Measurements from ENCODE around the gene LPIN1. TPM values are rescaled to one million over a fixed set of nuclear protein-coding genes. Genes with fewer than 3 reads are reported as not detected.

LPIN1 gene
- total RNA-seq, 1 experiment from 2014 or later: 4.4 TPM

- no peak overlapping the region for H3K18ac ChIP-seq (ENCODE audit: insufficient read length, low read depth, low read length)
- H3K9me3 Mint-ChIP-seq: peaks cover 0 to 2% of the 10 kb centered on the region in 2 experiments
- no peak for DNase-seq
Observed at GRCh38 chr2:11837875-11838734, 91.7 kb downstream of the LPIN1 start.

More at GRCh38 chr2:11837875-11838734, 91.7 kb downstream of the LPIN1 start:
- H3K79me1 ChIP-seq (ENCODE audit: insufficient read depth, low read depth, low read length, poor library complexity, severe bottlenecking): no peaks in the 10 kb centered on the region
- no peaks in the 10 kb centered on the region for H3K79me2 ChIP-seq (ENCODE audit: insufficient read depth, low read length)
- H3K4me2 ChIP-seq (ENCODE audit: insufficient read depth, insufficient read length, low read length): no peak overlapping the region
- no peaks in the 10 kb centered on the region for H3K9me3 ChIP-seq (ENCODE audit: control insufficient read depth, low read depth, low read length)
- H2BK5ac ChIP-seq (ENCODE audit: insufficient read length, low read length): peak overlapping the region; percentile 58
- H4K5ac ChIP-seq (ENCODE audit: insufficient read length, low read depth, low read length): no peak overlapping the region
- H3K27ac ChIP-seq (ENCODE audit: insufficient read length, low read depth, low read length): no peak overlapping the region
- H3K27me3 Mint-ChIP-seq (ENCODE audit: low read depth): no peaks in the 10 kb centered on the region; the same call in 1 of the 2 replicates
- no CpG with 5 or more reads among the region's 10 CpGs for WGBS (ENCODE audit: extremely low coverage, insufficient read length, low lambda C conversion rate)
- H3K27ac Mint-ChIP-seq: no peak overlapping the region
- no peak overlapping the region for H2BK12ac ChIP-seq (ENCODE audit: insufficient read length, low read depth, low read length)
- H2BK120ac ChIP-seq (ENCODE audit: low read depth, low read length, poor library complexity, severe bottlenecking): no peak overlapping the region
- H2AFZ ChIP-seq (ENCODE audit: low read length): no peak overlapping the region
- H4K8ac ChIP-seq (replicated peaks; ENCODE audit: insufficient read length, low read depth, low read length): peak overlapping the region; percentile 71
- no peaks in the 10 kb centered on the region for H3K4me1 ChIP-seq (ENCODE audit: insufficient read depth, low read length)
- no peak overlapping the region for H3K56ac ChIP-seq (ENCODE audit: insufficient read length, low read depth, low read length)
- TF ChIP-seq CTCF (conservative IDR thresholded peaks at IDR 0.05): no peak
- H3K27me3 ChIP-seq (ENCODE audit: insufficient read depth, low read length): no peaks in the 10 kb centered on the region
- H4K91ac ChIP-seq (ENCODE audit: insufficient read length, low read depth, low read length): no peak overlapping the region
- no peaks in the 10 kb centered on the region for H3K23me2 ChIP-seq (ENCODE audit: insufficient read length, low read depth, low read length, poor library complexity, severe bottlenecking)
- H3K14ac ChIP-seq (ENCODE audit: insufficient read depth, low read length): no peak overlapping the region; the same call in 1 of the 2 replicates
- H3K4me1 Mint-ChIP-seq: peaks cover 3 to 7% of the 10 kb centered on the region in 2 experiments; a peak in 2 of 4 replicates
- no peaks in the 10 kb centered on the region for H4K20me1 ChIP-seq (ENCODE audit: control insufficient read depth, insufficient read depth, insufficient read length)
- no peak overlapping the region for H3T11ph ChIP-seq (ENCODE audit: low read length)
- H3K23ac ChIP-seq (ENCODE audit: insufficient read length, low read depth, low read length): no peak overlapping the region
- H2AK5ac ChIP-seq (ENCODE audit: insufficient read length, low read length): no peak overlapping the region
- 0 out of 7 replicates have a peak, but pooled peaks cover 0 to 2% (median 0%) of the 10 kb centered on the region in 3 experiments for H3K36me3 Mint-ChIP-seq (ENCODE audit: insufficient read depth in 1 of 3, low read depth in 3 of 3)
- no peak overlapping the region; the same call in 1 of the 2 replicates for H2BK15ac ChIP-seq (ENCODE audit: low read depth, low read length)
- no peak overlapping the region for H3K9ac ChIP-seq (ENCODE audit: extremely low read depth, insufficient read length, low read length)
- no peak overlapping the region for H3K4me3 Mint-ChIP-seq
- peak overlapping the region; percentile 78 for H2BK20ac ChIP-seq (ENCODE audit: low read depth, low read length, poor library complexity, severe bottlenecking)
- H3K4ac ChIP-seq (ENCODE audit: low read depth, low read length): peak overlapping the region; percentile 62; the same call in 1 of the 2 replicates

Data from H9 (cell line).